ENCODE data around the gene SCD.
"Not testable (repeated sequence)": the region's sequence is repeated elsewhere in the genome, so short reads cannot be mapped to it uniquely, and the experiment has no call there.

SCD gene

GRCh38 chr10:100362570-100363496 lies 15.8 kb downstream of the SCD start:
- no peak for DNase-seq

- no peak for DNase-seq
These were observed 17.1 kb downstream of the SCD start for GRCh38 chr10:100364175-100364574.

DNA sequence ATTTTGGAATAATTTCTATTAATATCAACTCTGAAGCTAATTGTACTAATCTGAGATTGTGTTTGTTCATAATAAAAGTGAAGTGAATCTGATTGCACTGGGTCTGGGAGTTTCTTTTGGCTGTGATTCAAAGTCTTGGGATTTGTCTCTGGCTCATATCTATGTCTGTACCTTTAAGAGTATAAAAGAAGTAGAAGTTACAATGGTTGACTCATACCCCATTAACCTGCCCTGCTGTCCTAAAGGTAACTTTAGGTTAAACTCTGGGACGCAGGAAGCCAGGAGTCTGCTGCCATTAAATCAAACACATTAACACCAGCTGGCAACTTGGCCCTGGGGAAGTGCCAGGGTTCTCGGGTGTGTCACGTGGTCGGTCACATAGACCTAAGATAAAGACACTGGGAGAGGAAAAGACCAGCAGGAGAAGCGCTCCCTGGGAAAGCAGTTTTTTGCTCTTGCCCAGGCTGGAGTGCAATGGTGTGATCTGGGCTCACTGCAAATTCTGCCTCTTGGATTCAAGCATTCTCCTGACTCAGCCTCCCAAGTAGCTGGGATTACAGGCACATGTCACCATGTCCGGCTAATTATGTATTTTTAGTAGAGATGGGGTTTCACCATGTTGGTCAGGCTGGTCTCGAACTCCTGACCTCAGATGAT lies 17.8 kb downstream of the SCD start:
- peak; percentile 44 for DNase-seq

DNA sequence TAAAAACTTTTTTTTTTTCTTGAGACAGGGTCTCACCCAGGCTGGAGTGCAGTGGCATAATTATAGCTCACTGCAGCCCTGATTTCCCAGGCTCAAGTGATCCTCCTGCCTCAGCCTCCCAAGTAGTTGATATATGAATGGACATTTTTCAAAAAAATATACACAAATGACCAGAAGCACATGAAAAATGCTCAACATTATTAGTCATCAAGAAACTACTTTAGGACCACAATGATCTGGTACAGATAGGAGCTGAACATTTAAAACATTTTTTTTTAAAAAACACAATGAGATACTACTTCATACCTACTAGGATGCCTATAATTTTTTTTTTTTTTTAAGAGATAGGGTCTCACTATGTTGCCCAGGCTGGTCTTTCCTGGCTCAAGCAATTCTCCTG lies 21.7 kb downstream of the SCD start:
- no peak for DNase-seq

GRCh38 chr10:100370714-100371481 lies 23.9 kb downstream of the SCD start:
- no peak for DNase-seq

DNA sequence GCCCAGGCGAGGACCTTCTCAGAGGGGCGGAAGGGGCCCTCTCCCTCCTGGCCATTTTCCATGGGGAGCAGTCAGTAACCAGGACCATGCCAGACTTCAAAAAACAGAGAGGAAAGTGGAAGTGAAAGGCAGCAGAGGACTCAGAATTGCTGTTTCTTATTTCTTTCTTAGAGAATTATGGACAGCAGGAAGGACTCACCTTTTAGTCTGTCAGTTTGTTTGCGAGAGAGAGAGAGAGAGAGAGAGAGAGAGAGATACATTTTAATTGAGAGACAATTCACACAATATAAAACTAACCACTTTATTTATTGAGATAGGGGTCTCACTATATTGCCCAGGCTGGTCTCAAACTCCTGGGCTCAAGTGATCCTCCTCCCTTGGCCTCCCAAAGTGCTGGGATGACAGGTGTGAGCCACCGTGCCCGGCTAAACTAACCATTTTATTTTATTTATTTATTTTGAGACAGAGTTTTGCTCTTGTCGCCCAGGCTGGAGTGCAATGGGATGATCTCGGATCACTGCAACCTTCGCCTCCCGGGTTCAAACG lies 24.5 kb downstream of the SCD start:
- DNase-seq, result no peak

DNA sequence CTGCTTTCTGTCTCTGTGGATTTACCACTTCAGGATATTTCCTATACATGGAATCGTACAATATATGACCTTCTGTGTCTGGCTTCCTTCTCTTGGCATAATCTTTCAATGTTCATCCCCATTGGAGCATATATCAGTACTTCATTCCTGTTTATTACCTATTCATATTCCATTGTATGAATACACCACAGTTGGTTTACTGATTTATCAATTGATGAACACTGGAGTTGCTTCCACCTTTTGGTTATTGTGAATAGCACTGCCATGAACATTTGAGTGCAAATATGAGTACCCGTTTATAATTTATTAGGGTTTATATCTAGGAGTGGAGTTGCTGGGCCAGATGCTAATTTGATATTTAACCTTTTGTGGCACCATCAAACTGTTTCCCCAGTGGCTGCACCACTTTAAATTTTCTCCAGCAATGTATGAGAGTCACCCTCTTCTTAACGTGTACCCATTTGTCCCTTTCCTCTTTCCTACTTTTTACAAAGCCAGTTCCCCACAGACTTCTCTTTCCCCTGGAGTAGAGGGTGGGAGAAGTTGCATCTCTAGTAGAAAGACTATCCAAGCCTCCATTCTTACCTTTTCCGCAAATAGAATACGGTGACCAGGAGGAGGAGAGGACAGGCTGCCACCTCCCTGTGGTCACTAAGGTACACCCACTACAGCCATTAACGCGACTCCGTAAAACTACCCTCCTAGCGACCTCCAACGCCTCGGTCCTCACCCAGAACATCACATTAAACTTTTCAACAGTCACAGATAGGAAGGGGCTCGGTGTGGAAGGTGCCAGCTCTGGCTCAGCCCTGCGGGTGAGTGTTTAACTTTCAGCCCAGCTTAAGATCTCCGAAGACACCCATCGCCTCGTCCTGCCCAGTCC lies 25.6 kb downstream of the SCD start:
- DNase-seq, result no peak

GRCh38 chr10:100373298-100374199 lies 26.5 kb downstream of the SCD start:
- peak; percentile 96 for DNase-seq

DNA sequence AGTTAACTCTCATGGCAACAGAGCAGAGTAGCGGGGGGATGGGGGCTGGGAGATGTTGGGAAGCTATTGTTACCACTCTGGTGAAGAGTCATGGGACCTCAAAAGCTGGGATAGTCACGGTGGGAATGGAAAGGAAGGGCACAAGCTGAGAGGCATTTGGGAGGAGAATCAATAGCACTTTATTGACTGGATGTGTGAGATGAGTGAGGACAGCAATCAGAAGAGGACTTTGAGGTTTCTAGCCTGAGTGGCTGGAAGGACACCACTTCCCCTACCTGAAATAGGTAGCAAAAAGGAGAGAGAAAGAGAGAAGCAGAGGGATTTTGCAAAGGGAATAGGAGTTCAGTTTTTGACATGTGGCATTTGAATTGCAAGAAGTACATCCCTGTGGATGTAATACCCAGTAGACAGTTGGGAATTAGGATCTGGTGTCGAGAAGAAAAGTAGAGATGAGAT lies 27.2 kb downstream of the SCD start:
- no peak for DNase-seq

- DNase-seq, result not testable (repeated sequence)
These were observed 27.8 kb downstream of the SCD start for GRCh38 chr10:100374677-100375353.

DNA sequence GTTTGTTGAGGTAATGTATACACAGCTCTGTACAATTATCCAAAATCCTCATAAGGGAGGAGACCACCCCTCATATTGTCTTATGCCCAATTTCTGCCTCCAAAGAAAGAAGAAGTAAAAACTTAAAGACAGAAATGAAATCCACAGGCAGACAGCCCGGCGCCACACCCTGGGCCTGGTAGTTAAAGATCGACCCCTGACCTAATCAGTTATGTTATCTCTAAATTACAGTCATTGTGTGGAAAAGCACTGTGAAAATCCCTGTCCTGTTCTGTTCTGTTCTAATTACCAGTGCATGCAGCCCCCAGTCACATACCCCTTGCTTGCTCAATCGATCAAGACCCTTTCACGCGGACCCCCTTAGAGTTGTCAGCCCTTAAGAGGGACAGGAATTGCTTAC lies 29.6 kb downstream of the SCD start:
- not testable (repeated sequence) for DNase-seq

DNA sequence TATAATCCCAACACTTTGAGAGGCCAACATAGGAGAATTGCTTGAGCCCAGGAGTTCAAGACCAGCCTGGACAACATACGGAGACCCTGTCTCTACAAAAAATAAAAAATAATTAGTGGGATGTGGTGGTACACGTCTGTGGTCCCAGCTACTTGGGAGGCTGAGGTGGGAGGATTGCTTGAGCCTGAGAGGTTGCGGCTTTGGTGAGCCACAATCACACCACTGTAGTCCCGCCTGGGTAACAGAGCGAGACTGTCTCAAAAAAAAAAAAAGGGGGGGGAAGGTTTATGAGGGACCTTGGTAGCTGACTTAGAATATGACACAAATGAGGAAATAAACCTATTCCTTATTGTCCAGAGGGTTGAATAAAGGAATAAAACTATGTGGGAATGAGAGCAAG lies 30.8 kb downstream of the SCD start:
- no peak for DNase-seq

DNA sequence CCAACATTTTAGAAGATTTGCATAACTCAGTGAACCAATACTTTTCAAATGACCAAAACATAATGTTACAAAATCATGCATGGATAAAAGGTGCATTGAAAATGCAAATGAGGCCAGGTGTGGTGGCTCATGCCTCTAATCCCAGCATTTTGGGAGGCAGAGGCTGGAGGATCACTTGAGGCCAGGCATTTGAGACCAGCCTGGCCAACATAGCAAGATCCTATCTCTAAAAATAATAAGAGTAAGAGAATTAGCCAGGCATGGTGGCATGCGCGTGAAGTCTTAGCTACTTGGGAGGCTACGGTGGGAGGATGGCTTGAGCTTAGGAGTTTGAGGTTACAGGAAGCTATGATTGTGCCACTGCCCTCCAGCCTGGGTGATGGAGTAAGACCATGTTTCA lies 33.4 kb downstream of the SCD start:
- no peak for DNase-seq

DNA sequence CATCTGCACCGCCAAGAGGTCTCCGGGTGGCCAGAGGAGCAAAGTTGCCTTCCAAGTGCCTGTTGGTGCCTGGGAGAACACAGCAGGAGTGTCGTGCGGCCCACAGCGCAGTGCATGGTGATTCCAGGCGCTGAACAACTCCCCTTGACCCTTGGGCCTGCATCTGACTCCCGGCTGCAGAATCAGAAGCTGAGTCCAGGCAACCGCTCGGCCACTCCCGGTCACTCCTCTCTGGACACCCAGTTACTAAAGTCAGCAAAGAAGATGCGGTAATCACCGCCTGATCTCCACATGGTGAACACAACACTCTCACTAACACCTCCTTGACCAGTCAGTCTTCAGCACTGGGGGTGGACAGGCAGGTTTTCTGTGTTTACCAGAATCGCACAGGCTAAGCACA lies 35.5 kb downstream of the SCD start:
- DNase-seq, result no peak

DNA sequence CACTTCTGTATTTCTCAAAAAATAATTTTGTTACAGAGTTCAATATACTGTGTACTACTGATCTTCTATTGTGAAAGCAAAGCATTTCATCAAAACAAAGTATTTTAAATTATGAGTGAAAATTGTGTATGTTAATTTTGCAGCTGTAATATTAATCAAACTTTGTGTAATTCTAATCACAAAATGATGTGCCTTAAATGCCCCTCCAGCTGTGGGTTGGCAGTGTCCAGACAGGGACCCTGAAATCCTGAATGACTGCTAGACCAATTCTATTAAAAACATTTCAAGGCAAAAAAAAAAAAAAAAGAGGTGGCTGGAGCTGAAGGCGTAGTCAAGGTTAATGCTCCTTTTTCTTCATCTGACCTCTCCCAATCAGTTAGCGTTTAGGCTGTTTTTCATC lies 36.2 kb downstream of the SCD start:
- DNase-seq, result no peak

DNA sequence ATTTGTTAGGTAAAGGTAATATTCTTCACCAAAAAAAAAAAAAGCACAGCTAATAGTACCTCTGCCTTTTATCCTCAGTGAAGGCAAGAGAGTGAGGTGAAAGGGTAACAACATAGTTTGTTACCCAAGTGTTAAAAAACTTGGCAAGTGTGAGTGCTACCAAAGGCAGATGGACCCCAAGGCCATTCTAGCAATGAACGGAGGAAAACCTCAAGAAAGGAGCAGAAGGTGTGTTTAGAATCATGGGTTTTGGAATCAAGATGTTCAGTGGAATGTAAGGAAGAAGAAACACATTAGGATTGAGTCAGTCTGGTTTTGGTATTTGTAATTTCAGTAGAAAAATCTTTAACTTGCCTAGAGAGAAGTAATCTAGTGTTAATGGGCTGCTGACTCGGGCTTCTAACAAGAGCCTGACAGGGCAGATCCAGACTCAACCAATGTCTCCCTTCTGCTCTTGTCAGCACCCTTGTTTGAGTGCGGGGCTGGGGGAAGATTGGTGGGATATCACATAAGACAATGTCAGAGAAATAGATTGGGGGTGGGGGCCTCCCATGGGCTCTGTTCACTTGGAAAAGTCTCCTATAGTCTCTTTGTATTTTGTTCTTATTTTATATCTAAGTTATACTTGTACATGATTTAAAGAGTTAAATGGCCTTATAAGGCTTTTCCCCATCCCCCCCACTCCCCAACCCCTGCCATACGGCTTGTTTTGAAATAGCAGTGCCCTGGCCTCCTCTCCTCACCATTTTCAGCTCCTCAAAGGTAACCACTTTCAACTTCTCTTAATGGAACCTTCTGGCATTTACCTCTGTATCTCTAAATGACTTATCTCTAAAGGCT lies 44.4 kb downstream of the SCD start:
- no peak for DNase-seq

GRCh38 chr10:100392686-100393003 lies 45.6 kb downstream of the SCD start:
- DNase-seq, result no peak

DNA sequence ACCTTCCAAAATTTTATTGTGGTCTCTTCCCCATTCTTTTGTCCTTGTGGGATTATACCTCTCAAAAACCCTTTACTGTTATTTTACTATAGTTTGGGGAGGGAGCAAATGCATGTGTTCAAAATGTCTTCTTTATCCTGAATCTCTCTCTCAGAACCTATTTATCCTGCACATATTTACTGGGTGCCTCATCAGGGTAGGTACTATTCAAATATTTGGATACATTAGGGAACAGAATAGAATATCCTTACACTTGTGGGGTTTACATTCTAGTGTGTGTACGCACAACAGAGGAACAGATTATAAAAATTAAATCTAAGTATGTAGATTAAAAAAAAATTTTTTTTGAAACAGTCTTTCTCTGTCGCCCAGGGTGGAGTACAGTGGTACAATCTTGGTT lies 48.6 kb downstream of the SCD start:
- no peak for DNase-seq

DNA sequence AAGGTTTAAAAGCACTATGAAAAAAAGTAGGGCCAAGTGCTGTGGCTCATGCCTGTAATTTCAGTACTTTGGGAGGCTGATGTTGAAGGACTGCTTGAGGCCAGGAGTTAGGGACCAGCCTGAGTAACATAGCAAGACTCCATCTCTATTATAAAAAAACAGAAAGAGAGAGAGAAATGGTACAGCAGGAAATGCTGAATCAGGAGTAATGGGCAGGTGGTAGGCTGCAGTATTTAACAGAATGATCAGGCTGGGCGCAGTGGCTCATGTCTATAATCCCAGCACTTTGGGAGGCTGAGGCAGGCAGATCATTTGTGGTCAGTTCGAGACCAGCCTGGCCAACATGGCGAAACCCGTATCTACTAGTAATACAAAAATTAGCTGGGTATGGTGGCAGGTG lies 49.6 kb downstream of the SCD start:
- no peak for DNase-seq
